Measurements from ENCODE around the gene RNF212B.

RNF212B gene

DNA sequence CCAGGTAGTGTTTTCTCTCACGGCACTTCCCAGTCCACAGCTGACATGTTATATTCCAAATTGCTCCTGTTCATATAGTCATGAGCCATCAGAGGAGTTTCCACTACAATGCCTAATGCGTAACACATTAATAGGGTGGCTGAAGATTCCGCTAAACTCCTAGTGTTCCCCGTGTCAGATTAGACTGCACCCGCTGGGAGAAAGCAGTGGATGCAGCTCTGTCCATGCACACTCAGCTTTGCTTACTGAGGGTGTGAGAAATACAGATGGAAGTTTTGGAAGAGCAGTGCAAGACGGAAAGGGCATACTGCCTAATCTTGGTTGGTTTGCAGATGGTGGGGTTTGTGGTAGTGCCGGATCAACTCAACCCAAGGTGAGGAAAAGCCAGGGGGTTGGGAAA, 59.4 kb downstream of the RNF212B start:
- no peak for DNase-seq

DNA sequence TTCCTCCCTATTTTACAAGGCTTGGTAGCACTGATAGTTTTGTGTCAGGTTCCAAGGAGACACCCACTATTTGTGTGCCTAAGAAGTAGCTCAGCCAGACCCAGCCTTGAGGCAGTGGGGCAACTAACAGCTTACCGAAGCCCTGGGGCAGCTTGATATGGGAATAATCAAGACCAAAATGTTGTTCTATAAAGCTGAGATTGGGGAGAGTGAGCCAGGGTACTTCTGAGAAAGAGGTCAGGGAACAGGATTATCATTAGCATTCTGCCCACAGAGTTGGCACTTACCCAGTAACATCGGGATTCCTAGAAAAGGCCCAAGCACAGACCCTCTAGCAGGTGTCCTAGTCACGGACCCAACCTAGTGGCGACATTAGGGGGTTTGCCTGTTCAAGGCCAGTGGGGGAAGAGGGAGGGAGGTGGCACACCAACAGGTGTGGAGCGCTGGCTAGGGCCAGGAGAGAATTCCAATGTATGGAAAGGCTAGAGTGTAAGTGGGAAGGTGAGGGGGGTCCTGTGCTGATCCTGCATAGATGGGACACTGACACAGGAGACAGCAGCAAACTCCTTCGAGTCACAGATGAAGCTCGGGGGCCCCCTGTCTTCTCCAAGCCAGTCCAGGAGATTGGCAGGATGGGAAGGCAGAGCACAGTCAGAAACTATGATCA, 60.0 kb downstream of the RNF212B start:
- no peak for DNase-seq

DNA sequence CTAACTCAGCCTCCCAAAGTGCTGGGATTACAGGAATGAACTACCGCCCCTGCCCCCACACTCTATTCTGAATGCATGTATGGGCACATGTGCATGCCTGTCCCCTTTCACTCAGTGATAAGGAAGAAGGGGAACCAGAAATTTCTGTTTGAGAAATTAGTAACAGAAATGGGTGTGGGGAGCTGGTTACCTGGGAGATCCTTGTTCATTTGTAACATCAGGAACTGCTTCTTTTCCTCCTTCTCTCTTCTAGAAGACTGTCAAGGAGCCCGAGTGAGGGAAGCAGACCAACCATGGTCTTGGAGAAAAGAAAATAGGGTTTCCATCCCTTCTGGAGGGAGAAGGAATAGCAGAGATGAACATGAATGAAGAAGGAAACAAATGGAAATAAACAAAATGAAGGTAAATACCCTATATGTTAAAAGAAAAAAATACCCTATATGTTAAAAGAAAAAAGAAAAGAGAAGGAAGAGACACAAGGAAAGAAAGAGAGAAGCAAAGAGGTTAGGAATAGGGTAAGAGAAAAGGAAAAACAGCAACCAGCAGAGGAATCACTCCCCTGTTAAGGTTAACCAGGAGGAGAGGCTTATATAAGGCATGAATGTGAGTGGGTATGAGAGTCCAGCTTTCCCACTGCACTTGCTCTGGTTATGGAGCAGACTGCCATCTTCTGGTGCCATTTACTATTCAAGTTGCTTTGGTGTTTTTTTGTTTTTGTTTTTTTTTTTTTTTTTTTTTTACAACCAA, 61.6 kb downstream of the RNF212B start:
- DNase-seq, result no peak

DNA sequence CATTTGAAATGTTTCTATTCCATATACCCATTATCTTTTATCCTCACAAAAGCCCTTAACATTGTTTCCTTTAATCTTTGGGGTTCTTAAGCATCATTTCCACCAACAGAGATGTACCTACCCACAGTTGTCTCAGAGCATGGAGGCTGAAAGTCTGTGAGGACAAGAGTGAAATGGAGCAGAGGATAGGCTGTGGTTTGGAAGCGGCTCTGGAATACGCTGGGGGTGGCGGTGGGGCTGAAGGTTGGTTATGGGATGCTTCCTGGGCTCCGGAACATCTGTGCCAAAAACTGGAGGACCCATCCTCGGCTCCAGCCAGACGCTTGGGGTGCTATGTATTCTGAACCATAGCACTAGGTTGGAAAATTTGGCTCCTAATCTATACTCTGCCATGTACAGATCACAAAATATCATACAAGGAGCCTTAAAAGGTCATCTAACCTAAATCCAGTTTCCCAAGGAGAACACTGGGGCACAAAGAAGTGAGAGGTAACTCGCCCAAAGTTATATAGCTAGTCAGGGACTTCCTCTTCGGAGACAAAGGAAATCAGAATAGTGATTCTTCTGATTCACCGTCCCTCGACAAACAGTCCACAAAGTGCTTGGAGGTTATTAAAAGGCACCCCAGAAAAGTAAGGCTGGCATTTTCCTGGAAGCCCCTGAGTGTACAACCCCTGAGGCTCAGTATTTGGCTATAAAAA, 62.4 kb downstream of the RNF212B start:
- DNase-seq, result no peak

DNA sequence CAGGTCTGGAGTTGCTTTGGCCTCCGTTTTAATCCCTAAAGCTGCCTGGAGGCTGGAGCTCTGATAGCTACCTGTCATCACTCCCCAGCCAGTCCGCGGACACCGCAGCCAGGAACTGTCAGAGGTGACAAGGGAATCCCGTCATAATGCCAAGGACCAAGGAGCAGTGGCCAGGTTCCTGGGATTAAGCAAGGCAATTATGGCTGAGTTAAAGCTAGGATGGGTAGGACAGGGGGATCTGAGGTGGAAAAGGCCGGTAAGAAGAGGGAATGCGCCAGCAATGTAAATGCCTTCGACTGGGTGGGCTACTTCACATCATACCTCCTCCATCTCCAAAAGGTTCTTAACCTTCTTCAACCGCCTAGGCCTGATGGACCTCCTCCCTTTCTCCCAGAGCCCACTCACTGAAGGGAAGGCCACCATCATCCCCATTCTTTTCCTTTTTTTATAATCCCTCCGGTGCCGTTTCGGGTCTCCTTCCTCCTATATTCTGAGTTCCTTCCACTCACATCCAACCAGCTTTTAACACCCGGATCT, 63.0 kb downstream of the RNF212B start:
- no peak for DNase-seq

DNA sequence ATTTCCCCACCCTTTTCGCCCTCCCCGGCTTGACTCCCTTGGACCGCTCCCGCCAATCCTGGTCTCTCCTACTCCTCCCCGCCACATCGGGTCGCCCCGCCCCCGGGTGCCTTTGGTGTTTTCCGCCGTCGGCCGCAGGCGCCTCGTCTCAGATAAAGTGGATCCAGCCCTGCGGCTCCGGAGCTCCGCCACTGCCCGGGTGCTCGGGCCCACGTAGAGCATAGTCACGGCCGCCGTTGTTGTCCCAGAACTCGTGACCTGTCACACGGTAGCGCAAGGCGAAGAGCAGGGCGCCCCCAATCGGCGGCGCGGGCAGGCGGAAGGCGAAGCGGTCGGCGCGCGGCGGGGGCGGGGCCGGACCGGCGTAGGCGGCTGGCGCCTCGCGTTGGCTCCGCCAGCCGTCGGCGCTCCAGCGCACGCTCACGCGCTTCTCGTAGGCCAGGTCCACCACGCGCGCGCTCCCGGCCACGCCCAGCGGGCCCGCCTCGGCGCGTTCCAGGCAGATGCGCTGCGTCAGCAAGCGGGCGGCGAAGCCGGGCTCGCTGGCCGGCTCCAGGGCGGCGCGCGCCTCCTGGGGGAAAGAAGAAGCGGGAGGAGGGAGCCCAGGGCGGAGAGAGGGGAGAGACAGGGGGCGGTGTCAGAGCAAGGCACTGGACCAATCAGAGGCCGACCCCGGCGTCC, 63.7 kb downstream of the RNF212B start:
- peak; percentile 98 for DNase-seq

DNA sequence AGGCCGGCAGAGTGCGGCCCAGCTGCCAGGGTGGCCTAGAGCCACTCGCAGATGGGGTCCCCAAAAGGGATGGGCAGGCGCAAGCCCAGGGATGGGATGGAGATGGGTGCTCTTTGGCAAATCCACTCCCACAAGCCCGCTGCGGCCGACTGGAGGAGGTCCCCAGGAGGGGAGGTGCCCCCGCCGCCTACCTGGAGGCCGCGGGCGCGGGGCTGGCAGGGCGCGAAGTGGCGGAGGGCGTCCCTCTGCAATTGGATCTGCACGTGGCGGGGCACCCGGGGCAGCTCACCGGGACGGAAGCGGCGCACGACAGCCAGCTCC, 64.2 kb downstream of the RNF212B start:
- DNase-seq, result no peak

DNA sequence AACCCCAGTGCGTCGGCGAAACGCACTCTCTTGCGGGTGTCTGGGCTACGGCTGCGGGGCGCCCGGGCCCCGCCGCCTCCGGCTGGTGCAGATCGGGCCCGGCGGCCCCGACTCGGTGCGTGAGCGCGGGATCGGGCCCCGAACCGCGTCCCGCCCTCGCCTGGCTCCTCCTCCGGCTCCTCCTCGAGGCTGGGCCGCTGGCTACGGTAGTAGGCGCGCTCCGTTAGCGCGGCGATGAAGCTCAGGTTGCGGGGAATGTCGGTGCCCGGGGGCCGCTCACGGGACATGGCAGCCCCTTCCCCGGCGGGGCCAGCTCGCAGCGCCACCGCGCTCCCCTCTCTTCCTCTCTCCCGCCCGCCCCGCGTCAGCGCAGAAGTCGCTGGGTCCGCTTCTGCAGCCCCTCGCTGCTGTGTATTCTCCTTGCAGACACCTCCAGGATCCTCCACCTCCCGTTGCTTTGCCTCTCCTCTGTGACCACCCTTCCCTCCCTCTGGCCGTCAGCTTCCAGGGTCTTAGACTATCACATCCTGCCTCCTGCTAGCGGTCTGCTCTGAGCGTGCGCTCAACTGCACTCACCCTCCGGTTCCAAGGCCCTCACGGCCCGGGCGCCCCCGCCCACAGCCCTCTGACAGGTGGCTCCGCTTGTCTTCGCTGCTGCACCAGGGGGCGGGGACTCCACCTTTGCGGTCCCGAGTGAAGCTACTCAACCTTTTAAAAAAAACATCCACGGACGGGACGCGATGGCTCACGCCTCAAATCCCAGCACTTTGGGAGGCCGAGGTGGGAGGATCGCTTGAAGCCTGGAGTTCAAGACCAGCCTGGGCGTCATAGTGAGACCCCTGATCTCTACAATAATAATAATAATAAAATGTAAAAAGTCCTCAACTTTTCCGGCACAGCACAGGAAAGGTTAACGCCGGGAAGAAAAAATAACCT, 64.8 kb downstream of the RNF212B start, which contains the start of gene PPP1R3E:
Gene PPP1R3E (minus strand): TSS at position 570 of the 936 bp plus-strand sequence. CDS start 283 bp downstream, at position 287.
- DNase-seq, result peak; percentile 85

DNA sequence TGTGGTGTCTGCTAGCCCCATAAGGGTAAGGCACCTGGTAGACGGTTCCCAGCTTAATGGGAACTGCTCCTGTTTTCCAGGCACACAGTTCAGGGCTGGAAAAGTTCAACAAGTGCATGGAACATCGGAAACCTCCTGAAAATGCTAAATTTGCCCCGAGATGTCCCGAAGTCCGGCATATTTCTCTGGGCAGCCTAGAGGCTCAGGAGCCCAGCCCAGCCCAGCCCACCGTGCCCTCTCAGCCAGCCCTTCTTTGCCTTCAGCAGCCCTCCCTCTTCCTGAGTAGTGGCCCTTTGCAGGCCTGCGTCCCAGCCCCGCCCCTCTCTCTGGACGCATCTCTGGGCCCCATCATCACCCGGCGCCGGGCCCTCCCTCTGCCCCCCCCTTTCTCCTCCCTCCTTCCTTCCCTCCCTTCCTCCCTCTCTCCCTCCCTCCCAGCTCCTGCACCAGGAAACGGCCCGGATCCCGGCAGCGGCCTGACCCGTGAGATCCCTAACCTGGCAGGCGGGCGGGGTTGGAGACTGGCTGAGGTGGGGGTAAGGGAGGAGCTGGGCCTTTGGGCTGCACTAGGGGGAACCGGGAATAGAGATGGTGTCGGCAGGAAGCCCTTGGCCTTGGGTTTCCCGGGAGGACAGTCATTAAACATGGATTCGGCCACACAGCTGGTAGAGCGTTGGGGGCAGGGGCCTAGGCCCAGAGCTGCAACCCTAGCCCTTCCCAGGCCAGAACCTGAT, 68.8 kb downstream of the RNF212B start, which contains the start of gene BCL2L2:
Gene BCL2L2 (plus strand): TSS at position 422 of the 734 bp plus-strand sequence. CDS start 935 bp downstream, outside the sequence.
- peak; percentile 71 for DNase-seq

DNA sequence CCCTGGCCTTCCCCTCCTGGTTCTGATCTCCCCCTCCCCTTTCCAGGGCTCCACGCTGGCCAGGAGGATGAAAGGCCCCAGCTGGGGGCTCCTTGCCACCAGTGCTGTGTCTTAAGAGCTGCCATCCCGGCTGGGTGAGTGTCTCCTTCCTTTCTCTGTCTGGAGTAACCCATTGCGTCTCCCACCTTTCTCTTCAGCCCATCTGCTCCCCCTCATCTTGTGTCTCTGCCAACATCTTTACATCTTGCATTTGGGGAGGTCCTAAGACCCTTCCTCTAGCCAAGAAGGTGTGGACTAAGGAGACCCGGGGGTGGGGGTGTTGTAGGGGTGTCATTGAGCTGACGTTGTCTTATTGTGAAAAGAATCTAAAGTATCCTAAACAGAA, 69.4 kb downstream of the RNF212B start:
- DNase-seq, result no peak

DNA sequence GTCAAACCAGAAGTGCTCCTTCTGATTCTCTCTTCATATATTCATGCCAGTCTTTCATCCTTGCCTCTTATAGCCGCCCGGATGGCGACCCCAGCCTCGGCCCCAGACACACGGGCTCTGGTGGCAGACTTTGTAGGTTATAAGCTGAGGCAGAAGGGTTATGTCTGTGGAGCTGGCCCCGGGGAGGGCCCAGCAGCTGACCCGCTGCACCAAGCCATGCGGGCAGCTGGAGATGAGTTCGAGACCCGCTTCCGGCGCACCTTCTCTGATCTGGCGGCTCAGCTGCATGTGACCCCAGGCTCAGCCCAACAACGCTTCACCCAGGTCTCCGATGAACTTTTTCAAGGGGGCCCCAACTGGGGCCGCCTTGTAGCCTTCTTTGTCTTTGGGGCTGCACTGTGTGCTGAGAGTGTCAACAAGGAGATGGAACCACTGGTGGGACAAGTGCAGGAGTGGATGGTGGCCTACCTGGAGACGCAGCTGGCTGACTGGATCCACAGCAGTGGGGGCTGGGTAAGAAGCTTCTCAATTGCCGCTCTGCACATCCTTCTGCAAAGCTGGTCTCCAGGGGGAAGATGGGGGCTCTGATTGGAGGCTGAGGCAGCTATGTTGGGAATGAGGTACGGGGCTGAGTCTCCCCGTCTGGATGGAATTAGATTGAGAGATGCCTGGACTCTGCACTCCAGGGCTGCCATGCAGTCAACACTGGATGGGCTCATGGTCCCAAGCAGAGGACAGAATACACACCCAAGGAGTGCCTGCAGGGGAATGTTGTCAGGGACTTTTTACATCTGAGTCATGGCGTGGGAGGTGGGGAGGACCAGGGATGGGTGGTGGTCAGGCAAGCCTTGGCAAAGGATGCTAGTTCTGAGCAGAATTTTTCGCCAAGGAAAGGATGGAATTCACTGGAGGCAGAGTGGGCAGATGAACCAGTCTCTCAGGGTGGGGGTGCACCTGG, 70.2 kb downstream of the RNF212B start:
- no peak for DNase-seq

DNA sequence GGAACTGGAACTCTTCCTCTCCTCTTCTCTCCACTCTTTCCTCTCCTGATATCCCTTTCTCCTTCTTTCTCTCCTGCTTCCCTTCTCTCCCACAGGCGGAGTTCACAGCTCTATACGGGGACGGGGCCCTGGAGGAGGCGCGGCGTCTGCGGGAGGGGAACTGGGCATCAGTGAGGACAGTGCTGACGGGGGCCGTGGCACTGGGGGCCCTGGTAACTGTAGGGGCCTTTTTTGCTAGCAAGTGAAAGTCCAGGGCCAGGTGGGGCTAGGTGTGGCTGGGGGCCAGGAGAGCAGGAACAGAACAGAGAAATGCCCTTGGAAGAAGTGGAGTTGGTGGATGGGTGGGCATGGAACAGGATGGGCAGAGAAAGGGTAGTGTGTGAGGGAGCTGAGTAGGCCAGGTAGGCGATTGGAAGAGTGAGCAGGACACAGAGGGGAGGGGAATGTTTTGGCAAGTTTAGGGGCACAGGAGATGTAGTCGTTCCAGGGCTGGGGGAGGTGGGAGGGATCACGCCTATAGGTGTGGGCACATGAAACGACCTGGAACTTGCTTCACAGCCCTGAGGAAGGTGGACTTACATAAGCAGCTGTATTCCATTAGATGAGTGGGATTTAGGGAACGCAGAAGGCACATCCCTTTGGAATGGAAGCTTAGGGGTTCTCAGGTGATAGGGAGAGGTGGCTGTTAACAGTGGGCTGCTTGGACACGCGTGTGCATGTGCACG, 71.1 kb downstream of the RNF212B start:
- DNase-seq, result no peak

DNA sequence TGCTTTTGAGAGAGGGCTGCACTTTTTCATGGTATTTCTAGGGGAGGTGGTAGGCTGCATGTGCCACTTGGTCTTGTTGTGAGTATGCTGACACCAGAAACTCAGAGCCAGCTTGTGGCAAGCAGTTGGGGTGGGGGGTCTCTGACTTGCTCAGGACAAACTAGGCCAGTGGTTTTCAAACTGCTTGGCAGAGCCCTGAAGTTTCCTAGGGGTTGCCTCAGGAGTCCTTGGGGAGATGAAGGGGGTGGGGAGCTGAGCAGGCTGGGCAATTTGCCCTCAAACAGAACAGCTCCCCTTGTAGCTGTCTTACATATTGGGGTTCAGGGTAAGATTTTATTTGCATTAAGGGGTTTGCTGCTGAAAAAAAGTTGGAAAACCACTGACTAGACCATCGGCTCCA, 72.8 kb downstream of the RNF212B start:
- no peak for DNase-seq

DNA sequence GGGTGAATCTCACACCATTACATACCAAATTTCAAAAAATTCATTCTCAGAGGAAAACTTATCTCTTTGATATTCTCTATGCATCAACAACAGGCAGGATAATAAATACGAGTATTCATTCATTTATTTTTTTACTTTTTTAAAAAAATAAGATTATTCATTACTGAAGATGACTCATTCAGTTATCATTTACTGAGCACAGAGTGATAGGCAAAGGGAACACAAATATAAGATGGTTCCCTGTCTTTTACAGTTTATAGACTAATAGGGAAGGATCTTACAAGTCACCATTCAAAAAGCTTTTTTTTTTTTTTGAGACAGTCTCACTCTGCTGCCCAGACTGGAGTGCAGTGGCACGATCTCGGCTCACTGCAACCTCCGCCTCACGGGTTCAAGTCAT, 78.6 kb downstream of the RNF212B start:
- no peak for DNase-seq

DNA sequence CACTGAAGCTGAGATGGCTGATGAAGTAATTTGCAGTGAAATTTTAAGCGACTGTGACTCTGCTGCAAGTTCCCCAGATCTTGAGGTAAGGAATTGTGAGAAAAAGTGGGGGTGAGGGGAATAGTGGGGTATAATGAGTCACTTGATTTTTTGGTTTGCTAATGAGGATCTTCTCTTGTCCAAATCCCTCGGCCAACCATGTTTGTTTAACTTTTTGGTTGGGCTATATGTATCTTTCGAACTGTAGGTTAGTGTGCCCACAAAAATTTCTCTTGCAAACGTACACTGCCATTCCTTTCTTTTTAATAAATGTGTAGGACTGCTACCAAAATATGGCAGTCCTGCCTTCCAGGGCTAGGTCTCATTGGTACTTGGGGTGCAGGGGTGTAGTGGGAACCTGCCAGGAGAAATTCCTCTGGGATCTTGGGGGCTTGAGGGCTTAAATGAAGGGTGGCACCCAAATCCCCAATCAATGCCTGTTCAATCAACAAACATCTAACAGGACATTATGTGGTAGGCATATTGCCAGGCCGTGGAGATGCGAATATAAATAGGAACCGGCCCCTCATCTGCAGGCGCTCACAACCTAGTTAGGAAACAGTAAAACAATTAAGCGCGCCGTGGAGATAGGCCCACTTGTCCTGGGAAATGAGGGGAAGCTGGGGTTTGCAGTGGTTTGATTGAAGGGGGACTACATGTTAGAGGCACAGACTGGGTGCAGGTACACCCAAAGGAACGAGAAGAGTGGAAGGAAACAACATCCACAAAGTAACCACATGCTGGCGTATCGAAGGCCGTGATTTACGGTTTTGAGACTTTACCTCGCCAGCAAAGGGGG, 82.2 kb downstream of the RNF212B start:
- DNase-seq, result no peak

DNA sequence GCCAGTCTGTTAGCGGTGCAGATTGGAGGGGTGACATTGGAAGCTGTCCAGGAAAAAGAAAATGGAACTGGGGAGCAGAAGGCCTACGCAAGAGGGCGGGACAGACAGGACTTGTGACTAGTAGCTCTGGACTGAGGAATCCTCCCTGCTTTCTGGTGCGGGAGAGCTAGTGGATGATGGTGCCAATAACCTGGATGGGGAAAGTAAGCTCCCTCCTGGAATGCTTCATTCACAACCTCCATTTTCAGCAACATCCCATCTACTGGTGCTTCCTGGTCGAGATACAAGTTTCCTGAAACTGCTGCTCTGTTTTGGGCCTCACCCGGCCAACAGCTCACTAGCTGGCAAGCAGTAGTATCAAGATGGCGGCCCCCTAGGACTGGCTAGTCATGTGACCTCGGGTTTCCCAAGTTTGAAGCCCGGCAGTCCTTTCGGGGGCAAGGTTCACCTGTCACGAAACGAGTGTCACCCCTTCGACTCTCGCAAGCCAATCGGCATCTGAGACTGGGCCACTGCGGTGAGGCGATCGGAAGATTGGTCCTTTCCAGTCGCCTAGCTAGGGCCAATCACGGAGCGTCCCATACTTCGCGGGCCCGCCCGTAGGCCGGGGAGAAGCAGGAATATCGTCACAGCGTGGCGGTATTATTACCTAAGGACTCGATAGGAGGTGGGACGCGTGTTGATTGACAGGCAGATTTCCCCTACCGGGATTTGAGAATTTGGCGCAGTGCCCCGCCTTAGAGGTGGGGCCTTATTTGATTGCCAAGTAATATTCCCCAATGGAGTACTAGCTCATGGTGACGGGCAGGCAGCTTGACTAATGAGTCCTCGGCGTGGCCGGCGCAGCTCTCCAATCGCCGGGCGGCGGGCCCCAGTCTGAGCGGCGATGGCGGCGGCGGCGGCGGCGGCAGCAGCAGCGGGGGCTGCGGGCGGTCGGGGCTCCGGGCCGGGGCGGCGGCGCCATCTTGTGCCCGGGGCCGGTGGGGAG, 83.1 kb downstream of the RNF212B start, which contains the start of gene PABPN1:
Gene PABPN1 (plus strand): TSS at position 874 of the 988 bp plus-strand sequence. CDS start 13 bp downstream, at position 887.
- peak; percentile 99 for DNase-seq

All from NK-92 treated with Interleukin-12 subunit alpha and Interleukin-12 subunit beta, amount 100 ng/mL, for 24 hours (cell line).